Natural killer cell (primary cell): Measurements from ENCODE around the gene CDC34. TPM values are rescaled to one million over a fixed set of nuclear protein-coding genes. Genes with fewer than 3 reads are reported as not detected.

ENCODE experiments used
- ATAC-seq, 3 donors: fragments of 150-1000 bp in 2 of 3; fragments of 200-7000 bp in 1 of 3; cut with Tn5 transposase; 1 replicate in 1 of 3; 2 replicates in 2 of 3; pipeline ENCODE4 v1.10.0; 2021; ENCODE audit warnings: mild to moderate bottlenecking in 2 of 3, moderate library complexity in 2 of 3
- DNase-seq, 2 donors: peaks; one replicate each; pipeline versions ENCODE4 v3.0.0 to v3.0.0-alpha.2; 2013 to 2021; ENCODE audit warnings: mixed read lengths in 1 of 2
- H3K27ac ChIP-seq: one replicate; pipeline ENCODE4 v1.5.1; 2013; ENCODE audit warnings: mild to moderate bottlenecking, low read length
- H3K27me3 ChIP-seq: one replicate; pipeline ENCODE4 v1.6.1; 2013; ENCODE audit warnings: low read length; ENCODE audit not compliant: control insufficient read depth, insufficient read depth
- H3K36me3 ChIP-seq: one replicate; pipeline ENCODE4 v1.6.1; 2013; ENCODE audit warnings: low read length; ENCODE audit not compliant: control insufficient read depth, insufficient read depth
- H3K4me1 ChIP-seq: one replicate; pipeline ENCODE4 v1.6.1; 2013; ENCODE audit warnings: low read length; ENCODE audit not compliant: control insufficient read depth, insufficient read depth
- H3K4me3 ChIP-seq: one replicate; pipeline ENCODE4 v1.5.1; 2013; ENCODE audit warnings: low read length
- H3K9me3 ChIP-seq: one replicate; pipeline ENCODE4 v1.6.1; 2013; ENCODE audit warnings: low read length; ENCODE audit not compliant: control insufficient read depth, insufficient read depth
- H3K27ac Mint-ChIP-seq, 2 donors: one replicate each; pipeline ENCODE4 v1.8.0; 2022; ENCODE audit warnings: mild to moderate bottlenecking in 2 of 2, mixed read lengths in 2 of 2, moderate library complexity in 1 of 2
- H3K27me3 Mint-ChIP-seq, 2 donors: one replicate each; pipeline ENCODE4 v1.8.0; 2022; ENCODE audit warnings: low read depth in 2 of 2, mixed read lengths in 2 of 2
- H3K36me3 Mint-ChIP-seq: one replicate; pipeline ENCODE4 v1.8.0; 2022; ENCODE audit warnings: mixed read lengths
- H3K4me1 Mint-ChIP-seq, 2 donors: one replicate each; pipeline ENCODE4 v1.8.0; 2022; ENCODE audit warnings: mixed read lengths in 2 of 2
- H3K4me3 Mint-ChIP-seq: one replicate; pipeline ENCODE4 v1.8.0; 2022; ENCODE audit warnings: mild to moderate bottlenecking, moderate library complexity, mixed read lengths
- H3K9me3 Mint-ChIP-seq, 2 donors: one replicate each; pipeline ENCODE4 v1.8.0; 2022; ENCODE audit warnings: mixed read lengths in 2 of 2
- CTCF ChIP-seq: fragments of 200-600 bp; IDR thresholded peaks from one replicate; pipeline ENCODE4 v1.8.0; 2022; ENCODE audit warnings: antibody characterized with exemption
- WGBS: methylation state at CpG from one replicate; pipeline ENCODE4 v1.1.7; 2013; ENCODE audit warnings: missing lambda C conversion rate; ENCODE audit not compliant: insufficient coverage; 5-methylcytosine and 5-hydroxymethylcytosine counted together
- intact Hi-C: fragments of 100-400 bp; cut with micrococcal nuclease; formaldehyde crosslinking; loops from one replicate; pipeline ENCODE4 v1.14.2; 2022
- total RNA-seq, 4 donors: library from RNA; stranded (reverse); fragments of 120-200 nt in 1 of 4; gene quantifications; one replicate each; pipeline versions ENCODE4 v1.2.3 to v1.2.4, GENCODE V29; 2013 to 2022

CDC34 gene
- total RNA-seq, 3 donors from 2014 or later (not counting 1 experiment from before 2014, with no cell fraction given), result 68.5 to 114 (median 101) TPM

GRCh38 chr19:577439-578392 is 46.2 kb downstream of the CDC34 start:
- TF ChIP-seq CTCF, result no peak
- H3K27ac ChIP-seq, result no peak overlapping the region
- no peaks in the 10 kb centered on the region for H3K27me3 ChIP-seq
- H3K4me1 Mint-ChIP-seq, result peaks cover 11 to 47% of the 10 kb centered on the region in 2 donors
- no peaks in the 10 kb centered on the region for H3K27me3 Mint-ChIP-seq
- H3K9me3 Mint-ChIP-seq, result no peaks in the 10 kb centered on the region
- H3K4me1 ChIP-seq, result peaks cover 48% of the 10 kb centered on the region
- ATAC-seq (no peak), DNase-seq (peak in 1 of 2 donors; percentile 4)
- peaks cover 31% of the 10 kb centered on the region for H3K36me3 ChIP-seq
- no peaks in the 10 kb centered on the region for H3K36me3 Mint-ChIP-seq
- no peak overlapping the region for H3K27ac Mint-ChIP-seq
- H3K9me3 ChIP-seq, result no peaks in the 10 kb centered on the region
- no peak overlapping the region for H3K4me3 ChIP-seq
- H3K4me3 Mint-ChIP-seq, result no peak overlapping the region
- 90% methylated on average over 66 of the region's 66 CpGs for WGBS
- intact Hi-C loops, result no loop called here

DNA sequence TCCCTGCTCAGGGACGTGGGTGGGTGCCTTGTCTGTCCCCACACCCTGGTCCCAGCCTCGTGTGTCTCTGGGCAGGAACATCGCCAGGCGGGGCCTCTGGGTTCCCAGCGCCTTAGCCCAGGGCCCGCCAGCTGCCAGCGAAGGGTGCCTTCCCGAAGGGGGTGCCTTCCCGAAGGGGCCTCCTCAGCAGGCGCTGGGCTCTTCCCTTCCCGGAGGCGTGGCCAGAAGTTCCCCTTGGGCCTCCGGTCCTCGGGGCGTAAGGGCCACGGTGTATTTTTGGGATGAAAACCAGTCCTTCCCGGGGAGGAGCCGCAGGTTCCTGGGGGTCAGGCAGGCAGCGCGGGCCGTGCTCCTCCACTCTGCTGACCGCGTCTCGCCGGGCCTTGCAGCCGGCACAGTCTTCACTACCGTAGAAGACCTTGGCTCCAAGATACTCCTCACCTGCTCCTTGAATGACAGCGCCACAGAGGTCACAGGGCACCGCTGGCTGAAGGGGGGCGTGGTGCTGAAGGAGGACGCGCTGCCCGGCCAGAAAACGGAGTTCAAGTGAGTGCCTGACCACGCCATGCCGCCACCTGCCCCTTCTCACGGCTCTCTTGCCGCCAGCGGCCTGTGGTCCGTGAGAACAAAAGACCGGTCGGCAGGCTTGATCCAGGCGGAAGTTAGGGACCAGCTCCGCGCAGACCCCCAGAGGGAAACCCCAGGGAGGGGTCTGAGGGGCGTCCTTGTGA is 47.7 kb downstream of the CDC34 start:
- Histone ChIP-seq H3K4me3 (no peak overlapping the region), H3K4me1 (peaks cover 38% of the 10 kb centered on the region), H3K27me3 (no peaks in the 10 kb centered on the region), H3K36me3 (peaks cover 39% of the 10 kb centered on the region), H3K27ac (no peak overlapping the region), H3K9me3 (no peaks in the 10 kb centered on the region)
- H3K36me3 Mint-ChIP-seq, result no peaks in the 10 kb centered on the region
- H3K27ac Mint-ChIP-seq, result no peak overlapping the region
- intact Hi-C loops, result no loop called here
- peaks cover 10 to 44% of the 10 kb centered on the region in 2 donors for H3K4me1 Mint-ChIP-seq
- no peak for ATAC-seq
- no peaks in the 10 kb centered on the region for H3K9me3 Mint-ChIP-seq
- 96% methylated on average over 46 of the region's 46 CpGs for WGBS
- H3K27me3 Mint-ChIP-seq, result no peaks in the 10 kb centered on the region
- H3K4me3 Mint-ChIP-seq, result no peak overlapping the region
- DNase-seq, result no peak
- TF ChIP-seq CTCF, result no peak

DNA sequence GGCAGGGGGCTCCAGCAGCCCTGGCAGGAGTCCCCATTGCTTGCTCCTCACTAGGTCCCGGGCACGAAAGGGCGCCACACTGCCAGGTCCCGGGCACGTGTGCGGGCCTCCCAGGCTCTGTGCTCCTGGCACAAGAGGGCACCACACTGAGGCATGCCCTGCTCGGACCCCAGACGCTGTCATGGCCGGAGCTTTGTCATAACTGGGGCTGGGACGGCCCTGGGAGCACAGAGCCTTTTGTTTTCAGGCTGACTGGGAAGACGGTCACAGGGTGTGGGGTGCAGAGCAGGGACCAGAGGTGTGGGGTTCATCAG is 48.2 kb downstream of the CDC34 start:
- WGBS, result 96% methylated on average over 11 of the region's 11 CpGs
- Mint-ChIP-seq H3K4me3 (no peak overlapping the region), H3K27me3 (no peaks in the 10 kb centered on the region), H3K27ac (no peak overlapping the region), H3K4me1 (peaks cover 10 to 39% of the 10 kb centered on the region in 2 donors), H3K9me3 (no peaks in the 10 kb centered on the region), H3K36me3 (no peaks in the 10 kb centered on the region)
- ATAC-seq (no peak), DNase-seq (no peak)
- no peaks in the 10 kb centered on the region for H3K9me3 ChIP-seq
- no peak overlapping the region for H3K4me3 ChIP-seq
- H3K27ac ChIP-seq, result no peak overlapping the region
- TF ChIP-seq CTCF, result no peak
- intact Hi-C loops, result no loop called here
- peaks cover 39% of the 10 kb centered on the region for H3K36me3 ChIP-seq
- peaks cover 37% of the 10 kb centered on the region for H3K4me1 ChIP-seq
- H3K27me3 ChIP-seq, result no peaks in the 10 kb centered on the region
